GM21717 (cell line): ENCODE data around the gene SLC25A21.

Experiments
- ATAC-seq: cut with Tn5 transposase; IDR thresholded peaks from one replicate; pipeline ENCODE4 v1.9.1; 2021; ENCODE audit warnings: mild to moderate bottlenecking, moderate library complexity; ENCODE audit not compliant: unreplicated experiment

SLC25A21 gene

GRCh38 chr14:36674659-36675058 lies 497.7 kb downstream of the SLC25A21 start:
- no peak for ATAC-seq

- ATAC-seq = no peak
These were observed 500.3 kb downstream of the SLC25A21 start for GRCh38 chr14:36672095-36672494.

- ATAC-seq = no peak
These were observed 501.3 kb downstream of the SLC25A21 start for GRCh38 chr14:36671149-36671548.

- ATAC-seq = no peak
These were observed 504.7 kb downstream of the SLC25A21 start for GRCh38 chr14:36667679-36668078.

GRCh38 chr14:36666416-36667206 lies 505.8 kb downstream of the SLC25A21 start:
- no peak for ATAC-seq

GRCh38 chr14:36665887-36666415 lies 506.5 kb downstream of the SLC25A21 start:
- no peak for ATAC-seq

- no peak for ATAC-seq
These were observed 507.8 kb downstream of the SLC25A21 start for GRCh38 chr14:36664322-36665193.

GRCh38 chr14:36663404-36664321 lies 508.7 kb downstream of the SLC25A21 start:
- ATAC-seq = no peak

GRCh38 chr14:36662543-36663403 lies 509.6 kb downstream of the SLC25A21 start:
- ATAC-seq = no peak

GRCh38 chr14:36662258-36662542 lies 510.2 kb downstream of the SLC25A21 start:
- no peak for ATAC-seq

GRCh38 chr14:36661506-36662257 lies 510.7 kb downstream of the SLC25A21 start, which contains the start of gene PAX9:
Gene PAX9, plus strand, starts transcription at chr14:36661860. Its CDS starts 230 bp downstream, at chr14:36662090.
- ATAC-seq = peak; percentile 76

- ATAC-seq = no peak
These were observed 511.5 kb downstream of the SLC25A21 start for GRCh38 chr14:36660736-36661505.

- ATAC-seq = no peak
These were observed 512.3 kb downstream of the SLC25A21 start for GRCh38 chr14:36659822-36660735.

GRCh38 chr14:36659010-36659821 lies 513.2 kb downstream of the SLC25A21 start:
- no peak for ATAC-seq

GRCh38 chr14:36658123-36659009 lies 514.0 kb downstream of the SLC25A21 start:
- no peak for ATAC-seq
